Measurements from ENCODE around the gene HTT.

The HTT gene

GRCh38 chr4:3286335-3287175 lies 212.1 kb downstream of the HTT start:
- FAIRE-seq = no peak
- DNase-seq (ENCODE audit: insufficient read length, low spot score) = no peak
- TF ChIP-seq CTCF (IDR thresholded peaks at IDR 0.05; ENCODE audit: insufficient read depth, missing control alignments) = no peak

- no peak for TF ChIP-seq CTCF (IDR thresholded peaks at IDR 0.05; ENCODE audit: insufficient read depth, missing control alignments)
- FAIRE-seq (no peak), DNase-seq (ENCODE audit: insufficient read length, low spot score) (no peak)
These were observed 212.9 kb downstream of the HTT start for GRCh38 chr4:3287271-3287971.

DNA sequence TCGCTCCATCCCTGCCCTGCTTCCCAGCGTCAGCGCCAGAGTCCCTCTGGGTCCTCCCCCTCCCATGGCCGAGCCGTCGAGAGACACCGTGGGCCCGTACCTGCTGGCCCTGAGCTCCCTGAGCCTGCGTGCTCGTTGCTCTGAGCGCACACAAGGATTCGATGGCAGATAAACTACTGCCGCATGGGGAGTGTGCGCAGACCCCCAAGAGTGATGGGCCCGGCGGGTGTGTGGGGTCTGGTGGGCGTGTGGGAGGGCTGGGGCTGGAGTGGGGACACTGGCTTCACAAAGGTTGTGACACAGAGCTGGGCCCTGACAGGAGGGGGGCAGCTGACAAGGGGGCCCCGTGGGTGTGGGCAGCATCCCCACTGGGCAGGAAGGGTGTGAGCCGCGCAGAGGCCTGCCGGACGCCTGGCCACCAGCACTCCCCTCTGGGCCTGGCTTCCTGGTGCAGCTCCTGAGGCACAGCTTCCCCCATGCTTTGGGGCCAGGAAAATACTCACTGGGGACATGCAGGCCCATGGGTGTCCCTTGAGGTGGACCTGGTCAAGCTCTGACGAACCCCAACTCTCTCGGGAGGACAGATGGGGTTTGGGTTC lies 213.6 kb downstream of the HTT start:
- DNase-seq (ENCODE audit: insufficient read length, low spot score) = no peak
- no peak for FAIRE-seq
- TF ChIP-seq CTCF (IDR thresholded peaks at IDR 0.05; ENCODE audit: insufficient read depth, missing control alignments) = no peak

- DNase-seq (ENCODE audit: insufficient read length, low spot score) = no peak
- no peak for TF ChIP-seq CTCF (IDR thresholded peaks at IDR 0.05; ENCODE audit: insufficient read depth, missing control alignments)
- no peak for FAIRE-seq
These were observed 214.2 kb downstream of the HTT start for GRCh38 chr4:3288571-3289094.

DNA sequence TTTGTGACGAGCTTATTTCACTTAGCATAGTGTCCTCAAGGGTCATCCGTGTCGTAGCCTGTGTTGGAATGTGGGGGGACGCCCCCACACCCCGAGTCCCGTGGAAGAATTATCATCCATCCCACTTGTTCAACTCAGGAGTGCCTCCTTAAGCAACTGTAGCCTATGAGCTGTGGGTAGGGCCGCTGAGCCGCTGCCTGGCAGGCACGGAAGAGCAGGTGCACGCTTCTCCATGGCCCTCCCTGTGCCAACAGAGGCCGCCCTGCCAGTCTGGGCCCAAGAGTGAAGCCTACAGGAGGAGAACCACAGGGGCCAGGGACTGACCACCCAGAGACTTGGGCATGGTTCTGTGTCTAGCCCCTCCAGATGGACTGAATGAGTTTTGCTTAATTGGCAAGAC lies 216.0 kb downstream of the HTT start:
- DNase-seq (ENCODE audit: insufficient read length, low spot score) (no peak), FAIRE-seq (no peak)
- no peak for TF ChIP-seq CTCF (IDR thresholded peaks at IDR 0.05; ENCODE audit: insufficient read depth, missing control alignments)

GRCh38 chr4:3290889-3291321 lies 216.4 kb downstream of the HTT start:
- FAIRE-seq = no peak
- no peak for TF ChIP-seq CTCF (IDR thresholded peaks at IDR 0.05; ENCODE audit: insufficient read depth, missing control alignments)
- DNase-seq (ENCODE audit: insufficient read length, low spot score) = no peak
